Neural progenitor cell (in vitro differentiated cells): ENCODE results near the gene CHCHD6. TPM values are rescaled to one million over a fixed set of nuclear protein-coding genes. Genes with fewer than 3 reads are reported as not detected.
A peak's percentile ranks its signal among the peaks of the same experiment; 100 is the strongest.
"Not testable (repeated sequence)": the region's sequence is repeated elsewhere in the genome, so short reads cannot be mapped to it uniquely, and the experiment has no call there.

Source experiments
- DNase-seq: peaks from one replicate; pipeline ENCODE4 v3.0.0-alpha.2; 2016; ENCODE audit warnings: low spot score
- H2AFZ ChIP-seq: fragments of 200-600 bp; sonication (generic); replicated peaks from 2 replicates; pipeline ENCODE4 v1.6.1; 2016; ENCODE audit warnings: antibody characterized with exemption
- H3F3A ChIP-seq: fragments of 200-600 bp; sonication (generic); 2 replicates; pipeline ENCODE4 v1.6.1; 2016; ENCODE audit warnings: antibody characterized with exemption, low read depth
- H3K27ac ChIP-seq: fragments of 200-600 bp; sonication (generic); 2 replicates; pipeline ENCODE4 v1.5.1; 2016; ENCODE audit warnings: mild to moderate bottlenecking
- H3K27me3 ChIP-seq: fragments of 200-600 bp; sonication (generic); 2 replicates; pipeline ENCODE4 v1.6.1; 2016; ENCODE audit warnings: mild to moderate bottlenecking, moderate library complexity
- H3K36me3 ChIP-seq: fragments of 200-600 bp; sonication (generic); 2 replicates; pipeline ENCODE4 v1.5.1; 2016
- H3K4me1 ChIP-seq: fragments of 200-600 bp; sonication (generic); 2 replicates; pipeline ENCODE4 v1.6.1; 2016; ENCODE audit warnings: mixed run types
- H3K4me2 ChIP-seq: fragments of 200-600 bp; sonication (generic); 2 replicates; pipeline ENCODE4 v1.6.1; 2016
- H3K4me3 ChIP-seq: fragments of 200-600 bp; sonication (generic); 2 replicates; pipeline ENCODE4 v1.5.1; 2016
- H3K79me2 ChIP-seq: fragments of 200-600 bp; sonication (generic); 2 replicates; pipeline ENCODE4 v1.6.1; 2016; ENCODE audit warnings: low read depth
- H3K9ac ChIP-seq: fragments of 200-600 bp; sonication (generic); 2 replicates; pipeline ENCODE4 v1.6.1; 2016
- H3K9me3 ChIP-seq: fragments of 200-600 bp; sonication (generic); 2 replicates; pipeline ENCODE4 v1.5.1; 2016; ENCODE audit warnings: low read depth
- H4K20me1 ChIP-seq: fragments of 200-600 bp; sonication (generic); 2 replicates; pipeline ENCODE4 v1.6.1; 2016; ENCODE audit warnings: low read depth
- H3K27ac Mint-ChIP-seq: 3 replicates; pipeline ENCODE4 v1.8.0; 2021; ENCODE audit warnings: mixed read lengths
- H3K27me3 Mint-ChIP-seq: 2 replicates; pipeline ENCODE4 v1.8.0; 2022; ENCODE audit warnings: low read depth, mild to moderate bottlenecking, inconsistent platforms, moderate library complexity, mixed read lengths; ENCODE audit not compliant: insufficient read depth
- H3K36me3 Mint-ChIP-seq: 3 replicates; pipeline ENCODE4 v1.8.0; 2021; ENCODE audit warnings: mixed read lengths
- H3K4me1 Mint-ChIP-seq: 3 replicates; pipeline ENCODE4 v1.8.0; 2021; ENCODE audit warnings: mixed read lengths
- H3K4me3 Mint-ChIP-seq: 3 replicates; pipeline ENCODE4 v1.8.0; 2021; ENCODE audit warnings: mild to moderate bottlenecking, moderate library complexity, mixed read lengths
- H3K9me3 Mint-ChIP-seq: 3 replicates; pipeline ENCODE4 v1.8.0; 2020; ENCODE audit warnings: mixed read lengths
- CTCF ChIP-seq: fragments of 200-600 bp; sonication (generic); IDR thresholded peaks from 2 replicates; pipeline ENCODE4 v1.5.1; 2017; ENCODE audit warnings: antibody characterized with exemption, mild to moderate bottlenecking
- EZH2 ChIP-seq: fragments of 200-600 bp; sonication (generic); IDR thresholded peaks from 2 replicates; pipeline ENCODE4 v1.6.1; 2017; ENCODE audit warnings: antibody characterized with exemption, mild to moderate bottlenecking, moderate library complexity
- EZH2phosphoT487 ChIP-seq: fragments of 200-600 bp; sonication (generic); IDR thresholded peaks from 2 replicates; pipeline ENCODE4 v1.6.1; 2017; ENCODE audit warnings: antibody characterized with exemption
- total RNA-seq: library from RNA; depleted of rRNA; stranded (reverse); fragments of >200 nt; gene quantifications from 2 replicates; pipeline ENCODE4 v1.2.3, GENCODE V29; 2015; ENCODE audit warnings: low replicate concordance

Gene CHCHD6
- total RNA-seq, 1 donor from 2014 or later: 35.7 TPM

- peaks cover 3% of the 10 kb centered on the region for H3K27me3 Mint-ChIP-seq
- peak overlapping the region; percentile 71 for H3K4me2 ChIP-seq
Measured at GRCh38 chr3:126784254-126784653, 80.2 kb downstream of the CHCHD6 start.

GRCh38 chr3:126791320-126791719 lies 87.3 kb downstream of the CHCHD6 start:
- H3K27me3 Mint-ChIP-seq, H3K36me3 ChIP-seq, H3K4me1 ChIP-seq, H3K9ac ChIP-seq, H2AFZ ChIP-seq, H3K79me2 ChIP-seq, H3K4me3 Mint-ChIP-seq, H3K9me3 ChIP-seq, H3K27ac ChIP-seq, H3K4me1 Mint-ChIP-seq, H3F3A ChIP-seq, H3K4me2 ChIP-seq, H3K27me3 ChIP-seq, H3K27ac Mint-ChIP-seq, H3K36me3 Mint-ChIP-seq, H4K20me1 ChIP-seq, H3K4me3 ChIP-seq: not testable (repeated sequence)
- H3K9me3 Mint-ChIP-seq: peaks cover 35% of the 10 kb centered on the region
- peak; percentile 23 for DNase-seq

More at GRCh38 chr3:126784254-126784653, 80.2 kb downstream of the CHCHD6 start:
- peaks cover 10% of the 10 kb centered on the region for H3K36me3 Mint-ChIP-seq
- Histone ChIP-seq H3K9ac (no peak overlapping the region), H3K9me3 (no peaks in the 10 kb centered on the region), H3K36me3 (no peaks in the 10 kb centered on the region), H3K79me2 (peaks cover 4% of the 10 kb centered on the region), H3K27me3 (no peaks in the 10 kb centered on the region), H2AFZ (no peak overlapping the region), H3K4me1 (peaks cover 48% of the 10 kb centered on the region), H3K4me3 (peak overlapping the region; percentile 19), H3K27ac (peak overlapping the region; percentile 83), H3F3A (peaks cover 41% of the 10 kb centered on the region), H4K20me1 (no peaks in the 10 kb centered on the region)
- H3K4me3 Mint-ChIP-seq: no peak overlapping the region
- peak; percentile 60 for DNase-seq
- peaks cover 9% of the 10 kb centered on the region for H3K9me3 Mint-ChIP-seq
- TF ChIP-seq CTCF (no peak), EZH2phosphoT487 (no peak), EZH2 (no peak)
- peak overlapping the region; percentile 74 for H3K27ac Mint-ChIP-seq
- peaks cover 38% of the 10 kb centered on the region for H3K4me1 Mint-ChIP-seq

- H3K27ac ChIP-seq: no peak overlapping the region
- Mint-ChIP-seq H3K4me3 (no peak overlapping the region), H3K27me3 (no peaks in the 10 kb centered on the region), H3K9me3 (peaks cover 35% of the 10 kb centered on the region), H3K36me3 (peaks cover 13% of the 10 kb centered on the region), H3K27ac (no peak overlapping the region), H3K4me1 (peaks cover 5% of the 10 kb centered on the region)
- H3K27me3 ChIP-seq: no peaks in the 10 kb centered on the region
- peaks cover 6% of the 10 kb centered on the region for H3K79me2 ChIP-seq
- no peak overlapping the region for H3K9ac ChIP-seq
- peaks cover 8% of the 10 kb centered on the region for H3K9me3 ChIP-seq
- TF ChIP-seq CTCF: no peak
- H3K36me3 ChIP-seq: no peaks in the 10 kb centered on the region
- H2AFZ ChIP-seq: no peak overlapping the region
- H3K4me1 ChIP-seq: no peaks in the 10 kb centered on the region
- no peak for DNase-seq
- H4K20me1 ChIP-seq: no peaks in the 10 kb centered on the region
- H3K4me2 ChIP-seq: no peak overlapping the region
- H3F3A ChIP-seq: no peaks in the 10 kb centered on the region
- no peak overlapping the region for H3K4me3 ChIP-seq
Measured at GRCh38 chr3:126792998-126793397, 89.0 kb downstream of the CHCHD6 start.

- H3K4me1 Mint-ChIP-seq: peaks cover 6% of the 10 kb centered on the region
- Histone ChIP-seq H3K9ac (no peak overlapping the region), H3K27me3 (no peaks in the 10 kb centered on the region), H3K9me3 (peaks cover 8% of the 10 kb centered on the region), H2AFZ (no peak overlapping the region), H3K36me3 (no peaks in the 10 kb centered on the region), H3F3A (no peaks in the 10 kb centered on the region), H3K4me3 (no peak overlapping the region), H3K4me1 (no peaks in the 10 kb centered on the region), H3K27ac (no peak overlapping the region), H3K4me2 (no peak overlapping the region), H3K79me2 (peaks cover 6% of the 10 kb centered on the region), H4K20me1 (no peaks in the 10 kb centered on the region)
- peaks cover 33% of the 10 kb centered on the region for H3K9me3 Mint-ChIP-seq
- H3K27me3 Mint-ChIP-seq: no peaks in the 10 kb centered on the region
- peaks cover 25% of the 10 kb centered on the region for H3K36me3 Mint-ChIP-seq
- H3K4me3 Mint-ChIP-seq: no peak overlapping the region
- DNase-seq: no peak
- no peak for TF ChIP-seq EZH2
- TF ChIP-seq EZH2phosphoT487: no peak
- TF ChIP-seq CTCF: no peak
- H3K27ac Mint-ChIP-seq: no peak overlapping the region
Measured at GRCh38 chr3:126797563-126797962, 93.5 kb downstream of the CHCHD6 start.
